ENCODE data around the gene TET3. TPM values are rescaled to one million over a fixed set of nuclear protein-coding genes. Genes with fewer than 3 reads are reported as not detected.

Gene TET3
- total and polyA plus RNA-seq, 2 of the 4 experiments (the other 2 are of a cell fraction): 1.6 to 1.8 TPM

DNA sequence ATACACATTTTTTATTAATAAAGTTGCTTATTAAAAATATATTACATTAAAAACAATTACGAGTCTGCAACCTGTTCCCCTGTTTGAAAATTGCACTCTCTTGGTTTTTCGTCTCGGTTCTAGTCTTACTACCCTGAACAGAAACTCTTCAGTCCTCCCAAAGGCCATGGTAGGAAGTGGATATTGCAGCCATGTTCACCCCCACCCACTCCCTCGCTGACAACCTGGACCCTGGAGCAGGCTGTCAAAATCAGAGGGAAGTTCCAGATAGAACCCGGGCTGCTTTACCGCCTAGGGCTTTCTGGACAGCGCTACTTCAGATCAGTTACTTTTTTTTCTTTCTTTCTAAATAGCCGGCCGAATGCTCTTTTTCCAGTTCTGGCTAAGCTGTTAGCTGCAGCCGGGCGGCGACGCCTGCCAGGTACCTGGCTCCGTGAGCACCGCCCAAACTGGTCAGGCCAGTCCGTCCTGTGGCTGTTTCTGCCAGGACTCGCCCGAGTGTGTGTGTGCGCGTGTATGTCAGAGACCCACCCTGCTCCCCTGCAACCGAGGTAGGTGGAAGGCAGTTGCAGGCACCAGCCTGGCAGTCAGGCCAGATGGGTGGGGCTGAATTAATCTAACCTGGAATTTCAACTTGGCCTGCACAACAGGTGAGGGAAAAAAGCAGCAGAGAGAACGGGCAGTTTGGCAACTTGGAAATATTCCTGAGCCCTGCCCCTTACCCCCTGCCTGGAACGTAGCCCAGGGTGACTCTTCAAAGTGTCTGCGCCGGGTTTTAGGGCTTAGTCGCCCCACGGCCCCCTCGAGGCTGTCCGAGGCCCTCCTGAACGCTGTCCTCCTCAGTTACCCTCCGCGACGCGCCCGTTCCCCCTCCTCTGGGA is 1.1 kb upstream of the TET3 start:
- Histone ChIP-seq H4K8ac (ENCODE audit: low read depth in 2 of 2, low read length in 2 of 2) (peak overlapping the region; percentile 76 to 82; a peak in 2 of 4 replicates), H3K36me3 (ENCODE audit: control insufficient read depth, insufficient read depth, low read length) (peaks cover 5% of the 10 kb centered on the region), H2AK5ac (ENCODE audit: low read depth, low read length) (peak overlapping the region; percentile 81), H3K56ac (ENCODE audit: extremely low read depth, insufficient read depth, low read length) (no peak overlapping the region), H3K14ac (replicated peaks; ENCODE audit: low read depth, low read length) (no peak overlapping the region), H4K5ac (ENCODE audit: low read depth, low read length) (no peak overlapping the region), H3K9ac (ENCODE audit: low read depth, low read length) (no peak overlapping the region), H3K9me3 (ENCODE audit: control insufficient read depth, insufficient read depth, low read length) (no peaks in the 10 kb centered on the region), H4K91ac (ENCODE audit: insufficient read depth, low read depth, low read length) (peak overlapping the region; percentile 29; the same call in 1 of the 2 replicates), H3K79me1 (ENCODE audit: low read depth in 1 of 2, low read length in 2 of 2) (peaks cover 18 to 32% of the 10 kb centered on the region in 2 experiments; a peak in 3 of 4 replicates), H2BK15ac (ENCODE audit: low read depth, low read length) (no peak overlapping the region), H3K23ac (ENCODE audit: low read depth, low read length) (no peak overlapping the region), H2BK20ac (ENCODE audit: low read depth, low read length) (no peak overlapping the region), H2BK120ac (ENCODE audit: low read depth, low read length) (0 out of 2 replicates have a peak overlapping the region, but pooled peaks have one; percentile 22), H3K4me3 (ENCODE audit: insufficient read depth, low read depth, low read length) (no peak overlapping the region), H2AFZ (replicated peaks; ENCODE audit: low read length, poor library complexity) (peak overlapping the region; percentile 87), H3K18ac (ENCODE audit: low read depth, low read length) (no peak overlapping the region), H2BK5ac (ENCODE audit: low read depth, low read length, poor library complexity, severe bottlenecking) (no peak overlapping the region), H3K27me3 (ENCODE audit: control insufficient read depth, insufficient read depth, low read length) (no peaks in the 10 kb centered on the region), H3K4ac (ENCODE audit: low read depth, low read length) (peak overlapping the region; percentile 24; the same call in 1 of the 2 replicates), H3K9me1 (ENCODE audit: insufficient read depth, low read length) (peaks cover 20% of the 10 kb centered on the region), H3K27ac (ENCODE audit: insufficient read depth, low read length) (no peak overlapping the region; the same call in 1 of the 2 replicates), H3K4me1 (ENCODE audit: control insufficient read depth, insufficient read depth, low read length) (peaks cover 28% of the 10 kb centered on the region), H4K20me1 (ENCODE audit: insufficient read depth, low read length) (peaks cover 24% of the 10 kb centered on the region), H2AK9ac (replicated peaks; ENCODE audit: low read depth, low read length, poor library complexity) (peak overlapping the region; percentile 93), H3K4me2 (ENCODE audit: low read depth, low read length) (no peak overlapping the region; the same call in 1 of the 2 replicates)
- no peak for DNase-seq
- in situ Hi-C loops (cut with MboI; ENCODE audit: low sequenced_read_pairs) (loop anchor here (10.0 kb wide), 1 partner anchor 159 kb away; the partner anchor contains the start of gene STAMBP), dilution Hi-C loops (cut with HindIII; ENCODE audit: low sequenced_read_pairs, unreplicated experiment) (no loop called here), intact Hi-C loops (cut with micrococcal nuclease) (loop anchor here (5.0 kb wide), 1 partner anchor 56 kb away; the partner anchor contains the start of gene DGUOK)
- CTCF ChIA-PET: interaction anchor here (0.7 kb wide), 1 partner anchor 119 kb away, joined by 3 read pairs; no protein-coding TSS in a partner anchor
- no TSS peak for BruUV-seq (replicated peaks)
- ATAC-seq (ENCODE audit: low read depth): no peak
- WGBS, 2 experiments (ENCODE audit: extremely low coverage in 2 of 2, insufficient read length in 1 of 2): 58% methylated on average over 16 of the region's 35 CpGs; no CpG with 5 or more reads in 1 of the 2 experiments
- POLR2A ChIA-PET (ENCODE audit: unreplicated experiment): no interaction called here
- TF ChIP-seq FOS (IDR thresholded peaks at IDR 0.05; ENCODE audit: low read depth, low read length) (no peak), CEBPB (IDR thresholded peaks at IDR 0.05; ENCODE audit: low read depth, low read length) (no peak), BHLHE40 (IDR thresholded peaks at IDR 0.05; ENCODE audit: low read depth, low read length) (no peak), POLR2A (IDR thresholded peaks at IDR 0.05; ENCODE audit: low read depth, low read length) (no peak), MAZ (IDR thresholded peaks at IDR 0.05; ENCODE audit: borderline replicate concordance, low read depth, low read length) (no peak), RAD21 (IDR thresholded peaks at IDR 0.05; ENCODE audit: low read length) (no peak), SMC3 (IDR thresholded peaks at IDR 0.05; ENCODE audit: low read depth, low read length) (no peak), CHD1 (IDR thresholded peaks at IDR 0.05; ENCODE audit: low read depth, low read length) (no peak), RFX5 (IDR thresholded peaks at IDR 0.05; ENCODE audit: low read depth, low read length) (no peak), MXI1 (IDR thresholded peaks at IDR 0.05; ENCODE audit: borderline replicate concordance, low read depth, low read length) (no peak), MAFK (IDR thresholded peaks at IDR 0.05; ENCODE audit: low read depth, low read length) (no peak)
- TF ChIP-seq, protein P1, sequence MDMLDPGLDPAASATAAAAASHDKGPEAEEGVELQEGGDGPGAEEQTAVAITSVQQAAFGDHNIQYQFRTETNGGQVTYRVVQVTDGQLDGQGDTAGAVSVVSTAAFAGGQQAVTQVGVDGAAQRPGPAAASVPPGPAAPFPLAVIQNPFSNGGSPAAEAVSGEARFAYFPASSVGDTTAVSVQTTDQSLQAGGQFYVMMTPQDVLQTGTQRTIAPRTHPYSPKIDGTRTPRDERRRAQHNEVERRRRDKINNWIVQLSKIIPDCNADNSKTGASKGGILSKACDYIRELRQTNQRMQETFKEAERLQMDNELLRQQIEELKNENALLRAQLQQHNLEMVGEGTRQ (IDR thresholded peaks at IDR 0.05; ENCODE audit: low read depth, low read length): no peak
- TF ChIP-seq, protein P2, sequence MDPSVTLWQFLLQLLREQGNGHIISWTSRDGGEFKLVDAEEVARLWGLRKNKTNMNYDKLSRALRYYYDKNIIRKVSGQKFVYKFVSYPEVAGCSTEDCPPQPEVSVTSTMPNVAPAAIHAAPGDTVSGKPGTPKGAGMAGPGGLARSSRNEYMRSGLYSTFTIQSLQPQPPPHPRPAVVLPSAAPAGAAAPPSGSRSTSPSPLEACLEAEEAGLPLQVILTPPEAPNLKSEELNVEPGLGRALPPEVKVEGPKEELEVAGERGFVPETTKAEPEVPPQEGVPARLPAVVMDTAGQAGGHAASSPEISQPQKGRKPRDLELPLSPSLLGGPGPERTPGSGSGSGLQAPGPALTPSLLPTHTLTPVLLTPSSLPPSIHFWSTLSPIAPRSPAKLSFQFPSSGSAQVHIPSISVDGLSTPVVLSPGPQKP (IDR thresholded peaks at IDR 0.05; ENCODE audit: borderline replicate concordance, low read depth, low read length): no peak
